ENCODE results near the gene TREML2. TPM values are rescaled to one million over a fixed set of nuclear protein-coding genes. Genes with fewer than 3 reads are reported as not detected.

The TREML2 gene
- total and polyA plus RNA-seq, 9 donors: 0.08 to 0.10 TPM; not detected in 7

GRCh38 chr6:41170547-41171160 lies 30.3 kb downstream of the TREML2 start:
- Histone ChIP-seq H3K27ac (no peak overlapping the region), H3K4me3 (no peak overlapping the region), H3K27me3 (no peaks in the 10 kb centered on the region), H3K36me3 (no peaks in the 10 kb centered on the region), H3K4me1 (ENCODE audit: insufficient read depth) (no peaks in the 10 kb centered on the region), H3K9me3 (no peaks in the 10 kb centered on the region)
- intact Hi-C loops (cut with DNase I): no loop called here
- DNase-seq: no peak
- WGBS, 3 donors: 65 to 81% (median 73%) methylated on average over 4 of the region's 4 CpGs
- TF ChIP-seq POLR2A (IDR thresholded peaks at IDR 0.05) (no peak), CTCF (IDR thresholded peaks at IDR 0.05) (no peak), EP300 (IDR thresholded peaks at IDR 0.05) (no peak)

- H3K36me3 ChIP-seq: no peaks in the 10 kb centered on the region
- no peak overlapping the region for H3K27ac ChIP-seq
- 69 to 72% (median 71%) methylated on average over 5 of the region's 5 CpGs for WGBS, 3 donors
- no peak overlapping the region for H3K4me3 ChIP-seq
- no peaks in the 10 kb centered on the region for H3K9me3 ChIP-seq
- no peaks in the 10 kb centered on the region for H3K27me3 ChIP-seq
- no peak for DNase-seq
- TF ChIP-seq CTCF (IDR thresholded peaks at IDR 0.05) (no peak), POLR2A (IDR thresholded peaks at IDR 0.05) (no peak), EP300 (IDR thresholded peaks at IDR 0.05) (no peak)
- intact Hi-C loops (cut with DNase I): no loop called here
- H3K4me1 ChIP-seq (ENCODE audit: insufficient read depth): no peaks in the 10 kb centered on the region
Observed at GRCh38 chr6:41167173-41167963, 33.6 kb downstream of the TREML2 start.

- H3K27me3 ChIP-seq: no peaks in the 10 kb centered on the region
- H3K9me3 ChIP-seq: no peaks in the 10 kb centered on the region
- H3K4me3 ChIP-seq: no peak overlapping the region
- 93 to 96% (median 95%) methylated on average over 4 of the region's 4 CpGs for WGBS, 3 donors
- H3K4me1 ChIP-seq (ENCODE audit: insufficient read depth): no peaks in the 10 kb centered on the region
- DNase-seq: no peak
- no peak overlapping the region for H3K27ac ChIP-seq
- H3K36me3 ChIP-seq: no peaks in the 10 kb centered on the region
- intact Hi-C loops (cut with DNase I): no loop called here
- TF ChIP-seq POLR2A (IDR thresholded peaks at IDR 0.05): no peak
- no peak for TF ChIP-seq CTCF (IDR thresholded peaks at IDR 0.05)
- no peak for TF ChIP-seq EP300 (IDR thresholded peaks at IDR 0.05)
Observed at GRCh38 chr6:41164551-41165120, 36.3 kb downstream of the TREML2 start.

GRCh38 chr6:41163419-41163717 lies 37.6 kb downstream of the TREML2 start:
- no peak for TF ChIP-seq EP300 (IDR thresholded peaks at IDR 0.05)
- intact Hi-C loops (cut with DNase I): no loop called here
- H3K27me3 ChIP-seq: no peaks in the 10 kb centered on the region
- H3K4me1 ChIP-seq (ENCODE audit: insufficient read depth): no peaks in the 10 kb centered on the region
- no peak for DNase-seq
- H3K36me3 ChIP-seq: no peaks in the 10 kb centered on the region
- H3K4me3 ChIP-seq: no peak overlapping the region
- no peaks in the 10 kb centered on the region for H3K9me3 ChIP-seq
- H3K27ac ChIP-seq: no peak overlapping the region
- WGBS, 3 donors: 90 to 95% (median 93%) methylated on average over 1 of the region's 1 CpG
